NCI-H128 (cell line): Measurements from ENCODE around the gene TRIM63.

Experiments
- DNase-seq: peaks from one replicate; lab custom pipeline; 2025; ENCODE audit not compliant: unreplicated experiment; lab: John Stamatoyannopoulos, UW

Gene TRIM63

DNA sequence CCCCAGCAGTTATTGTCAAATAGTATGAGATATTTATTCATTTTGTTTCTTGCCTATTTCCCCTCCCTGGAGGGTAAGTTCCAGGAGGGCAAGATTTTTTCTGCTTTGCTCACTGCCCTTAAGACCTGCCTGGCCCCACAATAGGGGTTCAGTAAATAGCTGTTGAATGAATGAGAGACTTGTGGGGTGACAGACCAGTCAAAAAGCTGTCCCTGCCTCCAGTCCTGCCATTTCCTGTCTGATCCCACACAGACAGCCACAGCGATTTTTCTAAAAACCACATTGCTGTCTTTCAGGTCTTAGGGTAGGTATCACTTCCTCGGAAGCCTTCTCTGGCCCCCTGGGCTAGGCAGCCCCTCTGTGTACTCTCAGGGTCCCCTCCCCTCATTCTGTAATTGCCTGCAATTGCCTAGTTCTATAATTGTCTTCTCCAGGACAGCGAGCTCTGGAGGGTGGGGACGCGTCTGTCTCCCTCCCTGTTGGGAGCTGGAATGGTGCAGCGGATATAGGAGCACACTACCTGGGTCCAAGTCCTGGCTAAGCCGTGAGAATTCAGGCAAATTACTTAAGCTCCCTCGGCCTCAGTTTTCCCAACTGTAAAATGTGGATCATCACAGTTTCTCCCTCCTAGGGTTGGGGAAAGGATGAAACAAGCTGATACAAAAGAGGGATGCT lies 47.7 kb downstream of the TRIM63 start:
- DNase-seq: no peak

DNA sequence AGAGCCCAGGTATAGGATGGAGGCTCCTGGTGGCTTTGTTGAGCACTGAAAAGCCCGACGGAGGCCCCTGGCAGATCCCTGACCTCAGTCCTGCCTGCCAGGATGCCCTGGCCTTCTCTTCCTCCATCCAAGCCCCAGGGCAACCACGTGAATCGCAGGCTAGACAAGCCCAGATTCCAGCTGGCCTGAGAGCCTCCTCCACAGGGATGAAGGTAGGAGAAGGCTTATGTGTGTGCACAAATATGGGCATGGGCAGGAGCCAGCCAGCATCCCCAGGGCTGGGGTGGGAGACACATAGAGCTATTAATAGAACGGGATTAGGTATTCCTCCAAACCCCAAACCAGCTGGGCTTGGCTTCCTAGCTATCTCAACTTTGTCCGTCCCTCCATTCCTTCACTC lies 49.8 kb downstream of the TRIM63 start:
- no peak for DNase-seq

DNA sequence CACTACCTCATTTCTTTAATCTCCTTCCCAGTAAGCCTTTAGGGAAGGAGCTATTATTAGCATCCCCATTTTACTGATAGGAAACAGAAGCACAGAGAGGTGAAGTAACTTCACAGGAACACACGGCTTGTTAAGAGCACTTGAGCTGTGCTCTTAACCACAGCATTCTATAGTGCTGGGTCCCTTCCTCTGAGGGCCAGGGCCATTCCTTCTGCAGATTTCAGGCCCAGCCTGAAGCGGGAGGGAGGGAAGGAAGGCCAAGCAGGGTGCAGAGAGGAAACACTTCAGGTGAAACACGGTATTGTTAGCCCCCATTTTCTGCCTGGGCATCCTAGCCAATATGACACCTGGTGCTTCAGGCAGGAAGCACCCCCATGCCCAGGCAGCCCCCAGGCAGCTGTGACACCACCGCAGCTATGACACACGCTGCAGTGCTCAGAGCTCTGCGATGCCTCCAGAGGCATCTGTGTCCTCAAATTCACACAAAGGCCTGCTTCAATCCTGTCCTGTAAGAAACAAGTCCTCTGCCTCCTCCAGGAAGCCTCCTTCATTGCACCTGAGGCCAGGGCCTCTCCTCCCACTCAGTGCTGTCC lies 50.4 kb downstream of the TRIM63 start:
- no peak for DNase-seq

DNA sequence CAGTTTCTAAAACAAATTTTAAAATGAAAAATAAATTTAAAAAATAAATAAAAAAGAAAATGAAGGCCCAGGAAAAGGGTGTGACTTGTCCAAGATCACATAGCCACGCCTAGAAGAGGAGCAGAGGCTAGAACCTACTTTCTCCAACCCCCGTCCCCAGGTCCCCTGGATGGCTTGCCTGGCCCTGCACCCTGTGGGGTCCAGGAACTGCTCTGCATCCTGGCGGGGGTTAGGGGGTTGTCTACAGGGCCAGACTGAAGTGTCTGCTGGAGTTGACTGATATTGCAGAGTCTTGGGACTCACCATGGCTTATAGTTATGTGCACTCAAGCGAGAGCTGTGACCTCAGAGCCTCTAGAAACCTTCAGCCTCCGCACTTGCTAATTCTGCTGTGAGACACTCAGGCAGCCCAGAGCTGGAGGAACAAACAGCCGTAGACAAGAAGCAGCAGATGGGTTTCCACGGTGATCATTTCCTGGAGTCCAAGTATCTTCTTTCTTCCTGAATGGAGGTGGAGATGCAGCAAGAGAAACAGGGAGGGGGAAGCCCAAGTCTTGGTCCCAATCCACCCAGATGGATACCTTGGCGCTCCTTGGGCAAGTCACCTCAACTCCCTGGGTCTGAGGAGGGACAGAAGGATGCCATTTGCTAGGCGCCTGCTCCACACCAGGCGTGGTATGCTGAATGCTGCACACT lies 51.0 kb downstream of the TRIM63 start:
- no peak for DNase-seq

DNA sequence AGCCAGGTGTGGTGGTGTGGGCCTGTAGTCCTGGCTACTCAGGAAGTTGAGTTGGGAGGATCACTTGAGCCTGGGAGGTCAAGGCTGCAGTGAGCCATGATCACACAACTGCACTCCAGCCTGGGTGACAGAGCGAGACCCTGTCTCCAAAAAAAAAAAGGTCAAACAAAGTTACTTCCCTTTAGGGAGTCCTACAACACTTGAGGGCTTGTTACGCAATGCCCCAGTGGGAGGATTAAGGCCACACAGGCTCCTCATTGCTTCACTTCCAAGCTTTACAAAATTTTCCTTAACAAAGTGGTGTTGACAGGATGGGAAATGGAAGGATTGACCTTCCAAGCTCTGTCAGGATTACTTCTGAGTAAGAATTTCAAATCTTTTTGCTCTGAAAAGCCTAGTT lies 52.1 kb downstream of the TRIM63 start:
- DNase-seq: no peak

DNA sequence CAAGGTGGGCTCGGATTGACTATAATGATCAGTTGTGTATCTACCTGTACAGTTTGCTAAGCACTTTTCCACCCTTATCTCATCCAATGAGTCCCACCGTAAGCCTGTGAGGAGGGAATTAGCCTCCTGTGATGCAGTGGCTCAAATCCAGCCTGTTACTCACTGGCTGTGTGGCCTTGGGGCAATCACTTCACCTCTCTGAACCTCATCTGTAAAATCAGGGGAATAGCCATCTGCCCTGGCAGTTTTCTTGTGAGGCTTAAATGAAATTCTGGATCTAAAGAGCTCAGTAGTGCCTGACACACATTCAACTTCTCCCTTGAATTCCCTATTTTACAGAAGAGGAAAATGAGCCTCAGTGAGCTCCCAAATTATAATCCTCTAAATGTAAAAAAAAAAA lies 53.3 kb downstream of the TRIM63 start:
- no peak for DNase-seq

DNA sequence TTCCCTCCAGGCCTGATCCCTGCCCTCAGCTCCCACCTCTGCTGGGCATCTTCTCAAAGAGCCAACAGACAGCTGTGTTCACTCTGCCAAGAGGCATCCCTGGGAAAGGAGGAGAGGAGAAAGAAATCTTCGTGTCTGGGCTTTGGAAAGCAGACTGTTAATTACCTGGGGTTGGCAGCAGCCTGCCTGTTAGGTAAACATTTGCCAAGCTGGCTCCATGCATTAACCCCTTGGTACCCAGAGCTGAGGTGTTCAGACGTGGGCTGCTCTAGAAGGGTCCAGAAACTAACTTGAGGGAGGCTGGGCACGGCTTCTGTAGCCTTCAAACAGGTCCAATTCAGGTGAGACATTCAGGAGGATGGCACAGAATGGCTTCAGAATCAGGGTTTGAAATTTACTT lies 54.6 kb downstream of the TRIM63 start:
- DNase-seq: no peak

DNA sequence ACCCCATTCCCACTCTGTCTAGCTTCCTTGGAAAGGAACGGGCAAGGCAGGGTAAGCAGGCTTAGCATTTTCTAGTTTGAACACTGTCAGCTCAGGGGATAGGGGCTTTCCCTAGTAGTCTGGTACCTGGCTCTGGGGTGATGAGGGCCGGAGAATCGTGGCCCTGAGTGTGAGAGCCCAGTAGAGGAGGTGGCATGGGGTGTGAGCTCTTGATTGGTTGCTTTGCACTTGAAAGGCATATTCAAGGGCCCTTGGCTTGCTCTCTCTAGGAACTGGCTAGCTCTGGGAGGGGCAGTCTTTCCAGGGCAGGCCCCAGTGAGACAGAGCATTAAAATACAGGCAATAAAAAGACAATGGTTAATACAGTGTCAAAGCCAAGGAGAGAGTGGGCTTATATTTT lies 56.6 kb downstream of the TRIM63 start:
- no peak for DNase-seq

DNA sequence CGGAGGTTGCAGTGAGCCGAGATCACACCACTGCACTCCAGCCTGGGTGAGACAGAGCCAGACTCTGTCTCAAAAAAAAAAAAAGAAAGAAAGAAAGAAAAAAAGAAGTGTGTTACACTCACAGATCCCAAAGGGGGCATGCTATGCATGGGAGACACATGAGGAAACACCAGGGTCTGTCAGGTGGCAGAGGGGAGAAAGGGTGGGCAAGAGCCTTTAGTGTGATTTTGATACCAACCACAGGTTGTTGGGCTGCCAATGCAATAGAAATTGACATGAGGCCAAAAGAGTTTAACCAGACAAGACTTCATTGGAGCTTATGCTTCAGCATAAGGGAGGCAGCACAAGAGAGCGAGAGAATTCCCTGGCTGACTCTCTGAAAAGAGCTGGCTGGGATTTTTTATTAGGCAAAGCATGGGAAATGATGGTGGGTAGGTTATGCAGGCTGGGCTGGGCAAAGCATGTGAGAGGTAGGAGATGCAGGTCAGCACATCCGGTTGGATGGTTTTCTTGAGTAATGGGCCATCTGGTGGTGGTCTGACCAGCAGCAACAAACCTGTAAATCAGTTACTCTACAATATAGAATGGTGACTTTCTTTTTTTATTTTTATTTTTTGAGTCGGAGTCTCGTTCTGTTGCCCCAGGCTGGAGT lies 57.5 kb downstream of the TRIM63 start:
- no peak for DNase-seq

DNA sequence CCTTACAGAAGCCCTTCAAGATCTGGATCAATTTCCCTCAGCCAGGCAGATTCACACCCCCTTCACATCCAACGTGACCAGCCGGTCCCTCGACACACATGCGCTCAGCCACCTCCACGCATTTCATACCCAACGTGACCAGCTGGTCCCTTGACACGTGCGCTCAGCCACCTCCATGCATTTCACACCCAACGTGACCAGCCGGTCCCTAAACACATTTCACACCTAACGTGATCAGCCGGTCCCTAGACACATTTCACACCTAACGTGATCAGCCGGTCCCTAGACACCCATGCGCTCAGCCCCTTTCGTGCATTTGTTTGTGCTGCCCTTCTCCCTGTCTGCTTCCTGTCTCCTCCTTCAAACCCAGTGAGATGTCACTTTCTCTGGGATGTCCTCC lies 60.7 kb downstream of the TRIM63 start:
- DNase-seq: no peak

DNA sequence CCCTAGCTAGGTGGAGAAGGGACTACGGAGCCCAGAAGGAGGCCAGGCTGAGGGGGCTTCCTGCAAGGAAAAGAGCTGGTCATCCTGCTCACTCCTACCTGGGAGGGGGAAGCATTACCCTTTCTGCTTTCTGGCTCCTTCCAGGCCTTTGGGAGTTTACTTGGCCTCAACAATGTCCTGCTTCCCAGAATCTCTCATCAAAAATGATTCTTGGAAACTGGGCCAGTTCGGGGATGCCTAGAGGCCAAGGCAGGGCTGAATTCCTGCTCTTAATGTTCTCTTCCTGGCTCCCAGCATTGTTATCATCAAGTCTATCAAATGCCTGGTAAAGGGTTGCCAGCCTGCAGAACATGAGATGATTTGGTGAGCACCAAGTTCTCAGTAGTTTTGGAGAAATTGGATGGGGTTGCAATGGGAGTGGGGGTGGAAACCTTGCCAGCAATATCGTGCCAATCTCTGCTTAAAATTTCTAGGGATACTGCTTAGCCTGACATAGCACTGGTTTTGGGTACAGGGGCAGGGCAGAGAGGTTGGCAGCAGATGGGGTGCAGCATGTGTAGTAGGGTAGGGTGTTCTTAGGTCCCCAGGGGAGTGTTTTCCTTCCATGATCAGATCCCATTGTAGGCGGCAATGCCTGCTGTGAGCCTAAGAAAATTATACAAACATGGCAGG lies 61.9 kb downstream of the TRIM63 start:
- DNase-seq: no peak

DNA sequence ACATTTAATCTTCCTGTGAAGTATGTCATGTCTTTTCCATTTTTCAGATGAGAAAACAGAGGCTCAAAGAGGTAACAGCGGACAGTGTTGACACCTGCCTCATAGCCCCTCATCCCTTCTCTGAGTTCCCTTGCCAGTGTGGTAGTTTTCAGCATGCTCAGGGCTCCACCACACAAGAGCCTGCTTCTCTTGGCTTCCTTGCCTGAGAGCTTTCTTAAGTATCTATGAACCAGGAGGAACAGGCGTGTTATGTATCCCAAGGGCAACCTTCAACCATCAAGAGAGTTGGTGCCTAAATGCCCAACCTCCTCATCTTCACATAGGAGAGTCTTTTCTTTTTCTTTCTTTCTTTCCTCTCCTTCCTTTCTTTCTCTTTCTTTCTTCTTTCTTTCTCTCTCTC lies 63.7 kb downstream of the TRIM63 start:
- DNase-seq: no peak

DNA sequence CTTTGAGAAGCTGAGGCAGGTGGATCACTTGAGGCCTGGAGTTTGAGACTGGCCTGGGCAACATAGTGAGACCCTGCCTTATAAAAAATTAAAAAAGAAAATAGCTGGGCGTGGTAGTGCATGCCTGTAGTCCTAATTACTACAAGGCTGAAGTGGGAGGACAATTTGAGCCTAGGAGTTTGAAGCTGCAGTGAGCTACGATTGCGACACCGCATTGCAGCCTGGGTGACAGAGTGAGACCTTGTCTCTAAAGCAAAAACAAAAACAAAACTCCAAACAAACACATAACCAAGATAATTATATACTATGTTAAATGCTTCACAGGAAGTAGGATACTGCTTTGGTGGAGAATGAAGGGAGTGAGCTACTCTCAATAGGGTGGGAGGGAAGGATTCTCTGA lies 64.2 kb downstream of the TRIM63 start:
- DNase-seq: no peak
